Measurements from ENCODE around the gene LILRB5. TPM values are rescaled to one million over a fixed set of nuclear protein-coding genes. Genes with fewer than 3 reads are reported as not detected.

LILRB5 gene
- total and polyA plus RNA-seq, 2 of the 8 experiments (the other 6 are each of a cell fraction or from before 2014, with no cell fraction given), result 0.05 TPM; not detected in 1

GRCh38 chr19:54279406-54279962, 22.4 kb upstream of the LILRB5 start:
- CTCF ChIA-PET (ENCODE audit: partially characterized antibody), result interaction anchor here (1.6 to 5.9 kb wide), 2 partner anchors 13 to 38 kb away, joined by 3 to 31 read pairs; no protein-coding TSS in a partner anchor
- TF ChIP-seq, protein P1, sequence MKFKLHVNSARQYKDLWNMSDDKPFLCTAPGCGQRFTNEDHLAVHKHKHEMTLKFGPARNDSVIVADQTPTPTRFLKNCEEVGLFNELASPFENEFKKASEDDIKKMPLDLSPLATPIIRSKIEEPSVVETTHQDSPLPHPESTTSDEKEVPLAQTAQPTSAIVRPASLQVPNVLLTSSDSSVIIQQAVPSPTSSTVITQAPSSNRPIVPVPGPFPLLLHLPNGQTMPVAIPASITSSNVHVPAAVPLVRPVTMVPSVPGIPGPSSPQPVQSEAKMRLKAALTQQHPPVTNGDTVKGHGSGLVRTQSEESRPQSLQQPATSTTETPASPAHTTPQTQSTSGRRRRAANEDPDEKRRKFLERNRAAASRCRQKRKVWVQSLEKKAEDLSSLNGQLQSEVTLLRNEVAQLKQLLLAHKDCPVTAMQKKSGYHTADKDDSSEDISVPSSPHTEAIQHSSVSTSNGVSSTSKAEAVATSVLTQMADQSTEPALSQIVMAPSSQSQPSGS (IDR thresholded peaks at IDR 0.05; ENCODE audit: low read length), result no peak
- TF ChIP-seq CHD2 (IDR thresholded peaks at IDR 0.05; ENCODE audit: low read length) (no peak), SAP30 (IDR thresholded peaks at IDR 0.05; ENCODE audit: insufficient read depth, insufficient replicate concordance, low read length) (no peak)

More at GRCh38 chr19:54279406-54279962, 22.4 kb upstream of the LILRB5 start:
- H4K8ac ChIP-seq (ENCODE audit: extremely low read depth, insufficient read depth, low read length), result no peak overlapping the region
- no peak overlapping the region for H4K91ac ChIP-seq (replicated peaks; ENCODE audit: insufficient read length, low read length)
- no peak overlapping the region for H2BK120ac ChIP-seq (replicated peaks; ENCODE audit: low read depth, low read length)
- H3K4me2 ChIP-seq (ENCODE audit: insufficient read depth in 1 of 2, low read depth in 2 of 2, low read length in 2 of 2), result no peak overlapping the region
- no peaks in the 10 kb centered on the region for H3K79me2 ChIP-seq (ENCODE audit: control insufficient read depth in 1 of 2, insufficient read depth in 2 of 2, low read length in 2 of 2)
- no peak overlapping the region for H3K14ac ChIP-seq (ENCODE audit: insufficient read length)
- H3K23me2 ChIP-seq (ENCODE audit: low read depth, low read length), result no peaks in the 10 kb centered on the region
- H2AFZ ChIP-seq (ENCODE audit: low read length), result no peak overlapping the region
- DNase-seq (ENCODE audit: low read depth in 1 of 2, low spot score in 2 of 2) (no peak), FAIRE-seq (no peak)
- no peaks in the 10 kb centered on the region for H3K79me1 ChIP-seq (ENCODE audit: low read depth, low read length)
- POLR2A ChIA-PET (ENCODE audit: partially characterized antibody), result interaction anchor here (1.1 kb wide), 1 partner anchor 77 kb away, joined by 3 read pairs; no protein-coding TSS in a partner anchor
- no peak overlapping the region for H4K5ac ChIP-seq (ENCODE audit: insufficient read length, low read depth, low read length)
- no peak overlapping the region for H3K9ac ChIP-seq (replicated peaks in 1 of 4; ENCODE audit: extremely low read depth in 1 of 4, low read depth in 3 of 4, low read length in 3 of 4)
- no peak overlapping the region for H2BK15ac ChIP-seq (ENCODE audit: low read length)
- no peak overlapping the region for H3K4me3 ChIP-seq (ENCODE audit: extremely low read depth in 1 of 4, insufficient read depth in 2 of 4, low read depth in 3 of 4, low read length in 4 of 4)
- H3K56ac ChIP-seq (replicated peaks; ENCODE audit: insufficient read length, low read depth, low read length), result no peak overlapping the region
- no peaks in the 10 kb centered on the region; a peak in 1 of 7 replicates for H3K27me3 ChIP-seq (replicated peaks in 1 of 4; ENCODE audit: control insufficient read depth in 3 of 4, extremely low read depth in 1 of 4, insufficient read depth in 3 of 4, low read length in 3 of 4)
- 86% methylated on average over 17 of the region's 18 CpGs; no CpG with 5 or more reads in 1 of the 2 experiments for WGBS, 2 experiments (ENCODE audit: extremely low coverage in 1 of 2, insufficient coverage in 1 of 2, insufficient read length in 1 of 2, insufficient replicate concordance in 2 of 2, low coverage in 1 of 2, low lambda C conversion rate in 2 of 2, missing lambda C conversion rate in 1 of 2)
- no peaks in the 10 kb centered on the region for H3K36me3 ChIP-seq (ENCODE audit: control insufficient read depth in 2 of 4, insufficient read depth in 4 of 4, low read length in 3 of 4)
- H3K9me3 ChIP-seq (ENCODE audit: insufficient read depth in 2 of 2, low read depth in 1 of 2, low read length in 1 of 2), result no peaks in the 10 kb centered on the region
- H3K23ac ChIP-seq (ENCODE audit: insufficient read length), result no peak overlapping the region
- H2BK12ac ChIP-seq (ENCODE audit: low read depth, low read length), result no peak overlapping the region
- no peak overlapping the region for H2AK5ac ChIP-seq (ENCODE audit: low read depth, low read length)
- H2BK20ac ChIP-seq (ENCODE audit: low read length), result no peak overlapping the region
- no peak overlapping the region for H3K18ac ChIP-seq (ENCODE audit: extremely low read depth, low read length)
- H3K27ac ChIP-seq (ENCODE audit: low read depth, low read length), result no peak overlapping the region
- no peak overlapping the region for H2BK5ac ChIP-seq (ENCODE audit: low read depth, low read length)
- H4K20me1 ChIP-seq (replicated peaks in 1 of 2; ENCODE audit: control insufficient read depth in 1 of 2, insufficient read depth in 2 of 2, low read length in 2 of 2), result no peaks in the 10 kb centered on the region
- H3K4ac ChIP-seq (replicated peaks; ENCODE audit: insufficient read length, low read depth, low read length), result no peak overlapping the region
- no peaks in the 10 kb centered on the region for H3K4me1 ChIP-seq (replicated peaks in 1 of 4; ENCODE audit: control insufficient read depth in 3 of 4, insufficient read depth in 4 of 4, low read length in 3 of 4)

Measured in H1 (cell line).